ENCODE results near the gene LRRN4CL.
A peak's percentile ranks its signal among the peaks of the same experiment; 100 is the strongest.
"Not testable (repeated sequence)": the region's sequence is repeated elsewhere in the genome, so short reads cannot be mapped to it uniquely, and the experiment has no call there.

Gene LRRN4CL

DNA sequence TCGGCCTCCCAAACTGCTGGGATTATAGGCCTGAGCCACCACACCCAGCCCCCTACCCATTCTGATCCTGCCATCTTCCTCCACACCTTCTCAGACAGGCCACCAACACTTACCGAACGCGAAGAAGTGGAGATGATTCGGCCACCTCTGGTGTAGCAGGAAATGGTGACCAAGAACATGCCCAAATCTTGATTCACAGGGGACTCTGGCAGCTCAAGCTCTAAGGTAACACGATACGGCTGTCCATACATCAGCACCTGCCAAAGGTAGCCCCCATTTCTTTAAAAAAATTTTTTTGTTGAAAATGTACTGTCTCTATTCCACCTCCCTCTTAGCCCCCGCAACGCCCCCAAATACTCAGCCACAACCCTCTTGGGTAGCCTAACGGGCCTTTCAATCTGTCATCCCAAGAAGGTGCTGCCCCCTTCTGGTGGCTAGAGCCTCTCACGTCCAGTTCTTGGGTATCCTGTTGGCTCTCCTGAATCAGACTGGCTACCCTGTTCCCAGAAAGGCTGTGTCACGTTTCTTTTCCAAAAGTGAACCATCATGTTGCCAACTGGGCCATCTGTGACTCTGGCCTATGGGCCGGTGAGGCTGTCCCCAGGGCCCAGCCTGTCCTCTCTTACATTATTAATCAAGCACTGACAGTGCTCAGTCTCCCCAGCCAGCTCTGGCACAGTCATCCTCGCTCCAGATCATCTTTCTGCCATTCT, 5.3 kb upstream of the LRRN4CL start:
- no peaks in the 10 kb centered on the region for H4K20me1 ChIP-seq (ENCODE audit: insufficient read depth, low read length)
- DNase-seq: peak; percentile 70
- no peaks in the 10 kb centered on the region for H3K4me1 ChIP-seq (ENCODE audit: low read length)
- no peak overlapping the region for H2AFZ ChIP-seq (ENCODE audit: low read length)
- no peaks in the 10 kb centered on the region for H3K79me2 ChIP-seq (ENCODE audit: low read length)
- H3F3A ChIP-seq (ENCODE audit: insufficient read depth, low read length): no peaks in the 10 kb centered on the region
- no peak overlapping the region for H3K4me2 ChIP-seq (ENCODE audit: low read depth, low read length)
- H3K9me3 ChIP-seq (replicated peaks; ENCODE audit: insufficient read depth, low read length): no peaks in the 10 kb centered on the region
- no peaks in the 10 kb centered on the region for H3K27me3 ChIP-seq (replicated peaks; ENCODE audit: insufficient read depth, low read length)
- H3K9ac ChIP-seq (ENCODE audit: low read length): no peak overlapping the region
- no peak overlapping the region for H3K4me3 ChIP-seq (ENCODE audit: low read length)
- no peaks in the 10 kb centered on the region for H3K9me2 ChIP-seq (replicated peaks; ENCODE audit: insufficient read depth, low read length)
- H3K36me3 ChIP-seq (replicated peaks; ENCODE audit: insufficient read depth, low read length): no peaks in the 10 kb centered on the region
- no peak overlapping the region for H3K27ac ChIP-seq (ENCODE audit: low read length)
- no peak for TF ChIP-seq EZH2phosphoT487 (IDR thresholded peaks at IDR 0.05; ENCODE audit: low read length)
- TF ChIP-seq CTCF (IDR thresholded peaks at IDR 0.05; ENCODE audit: low read length): peak; percentile 83

- not testable (repeated sequence) for H3K9ac ChIP-seq (ENCODE audit: low read length); H3K4me3 ChIP-seq (ENCODE audit: low read length); H2AFZ ChIP-seq (ENCODE audit: low read length)
These were observed 4.3 kb upstream of the LRRN4CL start for GRCh38 chr11:62693624-62694023.

GRCh38 chr11:62688491-62688890, 839 bp downstream of the LRRN4CL start:
- Histone ChIP-seq H3F3A (ENCODE audit: insufficient read depth, low read length) (no peaks in the 10 kb centered on the region), H3K27me3 (replicated peaks; ENCODE audit: insufficient read depth, low read length) (no peaks in the 10 kb centered on the region), H3K79me2 (ENCODE audit: low read length) (no peaks in the 10 kb centered on the region), H2AFZ (ENCODE audit: low read length) (no peak overlapping the region), H3K27ac (ENCODE audit: low read length) (no peak overlapping the region), H3K9me2 (replicated peaks; ENCODE audit: insufficient read depth, low read length) (no peaks in the 10 kb centered on the region), H3K4me2 (ENCODE audit: low read depth, low read length) (no peak overlapping the region), H3K9me3 (replicated peaks; ENCODE audit: insufficient read depth, low read length) (no peaks in the 10 kb centered on the region), H3K4me1 (ENCODE audit: low read length) (no peaks in the 10 kb centered on the region), H4K20me1 (ENCODE audit: insufficient read depth, low read length) (no peaks in the 10 kb centered on the region), H3K9ac (ENCODE audit: low read length) (no peak overlapping the region), H3K36me3 (replicated peaks; ENCODE audit: insufficient read depth, low read length) (no peaks in the 10 kb centered on the region), H3K4me3 (ENCODE audit: low read length) (no peak overlapping the region)
- no peak for TF ChIP-seq EZH2phosphoT487 (IDR thresholded peaks at IDR 0.05; ENCODE audit: low read length)
- no peak for TF ChIP-seq EZH2 (optimal IDR thresholded peaks at IDR 0.05; ENCODE audit: low read depth, low read length)
- TF ChIP-seq CTCF (IDR thresholded peaks at IDR 0.05; ENCODE audit: low read length): no peak
- DNase-seq: no peak

More at GRCh38 chr11:62693624-62694023, 4.3 kb upstream of the LRRN4CL start:
- not testable (repeated sequence) for H3K4me1 ChIP-seq (ENCODE audit: low read length); H3K79me2 ChIP-seq (ENCODE audit: low read length); H3K9me3 ChIP-seq (replicated peaks; ENCODE audit: insufficient read depth, low read length); H3K9me2 ChIP-seq (replicated peaks; ENCODE audit: insufficient read depth, low read length); H4K20me1 ChIP-seq (ENCODE audit: insufficient read depth, low read length); H3K4me2 ChIP-seq (ENCODE audit: low read depth, low read length); H3K27me3 ChIP-seq (replicated peaks; ENCODE audit: insufficient read depth, low read length); H3K36me3 ChIP-seq (replicated peaks; ENCODE audit: insufficient read depth, low read length); H3K27ac ChIP-seq (ENCODE audit: low read length); H3F3A ChIP-seq (ENCODE audit: insufficient read depth, low read length); DNase-seq

Measured in MM.1S (cell line).